HG03457 (cell line): ENCODE data around the gene GNAT3.

Source experiments
- ATAC-seq: cut with Tn5 transposase; IDR thresholded peaks from one replicate; pipeline ENCODE4 v1.9.1; 2021; ENCODE audit warnings: moderate number of reproducible peaks; ENCODE audit not compliant: unreplicated experiment

Gene GNAT3

DNA sequence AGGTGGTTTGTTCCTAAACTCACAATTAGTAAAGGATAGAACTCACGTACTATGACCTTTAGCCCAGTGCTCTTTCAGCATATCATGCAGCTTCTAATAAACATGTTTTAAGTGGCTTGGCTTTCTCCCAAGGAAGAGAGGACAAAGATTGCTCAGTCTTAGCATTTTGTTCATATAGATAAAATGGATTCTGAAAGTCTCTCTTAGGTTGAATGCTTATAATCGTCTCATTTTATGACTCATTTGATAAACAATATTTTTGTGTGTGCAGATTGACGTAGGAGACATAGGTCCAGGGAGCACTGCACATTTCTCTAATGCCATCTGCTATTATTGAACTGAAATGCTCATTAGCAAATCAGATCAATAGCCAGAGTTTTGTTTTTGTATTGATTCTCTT lies 44.8 kb downstream of the GNAT3 start:
- ATAC-seq, result no peak

DNA sequence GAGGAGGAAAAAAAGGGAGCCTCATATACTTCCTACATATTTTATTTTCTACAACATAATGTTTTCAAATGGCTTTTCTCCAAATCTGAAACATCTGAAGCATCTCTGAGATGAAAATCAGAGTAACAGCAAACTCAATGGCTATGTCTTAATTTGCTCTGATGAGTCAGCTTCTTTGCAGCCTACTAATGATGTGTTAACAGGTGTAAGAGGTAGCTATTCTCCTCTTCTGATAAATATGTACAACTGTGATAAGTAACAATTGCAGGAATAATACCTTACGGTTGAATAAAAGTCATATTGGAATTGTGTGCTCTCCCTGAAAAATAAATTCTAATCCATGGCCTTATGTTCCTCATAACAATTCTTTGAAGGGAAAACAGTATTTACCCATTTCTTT lies 45.2 kb downstream of the GNAT3 start:
- ATAC-seq, result no peak

DNA sequence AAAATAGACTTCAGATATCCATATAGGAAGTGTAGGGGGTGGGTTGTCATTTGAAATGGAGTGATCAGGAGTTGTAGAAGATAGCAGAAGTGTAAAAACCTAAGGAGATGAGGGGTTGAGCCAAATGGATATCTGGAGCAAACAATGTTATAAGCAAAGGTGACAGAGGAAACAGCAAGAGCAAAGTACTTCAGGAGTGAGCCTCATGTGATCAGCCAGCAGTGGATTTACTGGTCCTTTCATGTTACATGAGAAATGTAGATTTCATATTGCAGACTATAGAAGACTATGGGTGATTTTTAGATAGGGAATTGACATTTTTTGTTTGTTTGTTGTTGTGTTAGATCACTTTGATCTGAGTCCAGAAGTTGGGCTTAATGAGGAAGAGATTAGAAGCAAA lies 47.7 kb downstream of the GNAT3 start:
- ATAC-seq, result no peak

DNA sequence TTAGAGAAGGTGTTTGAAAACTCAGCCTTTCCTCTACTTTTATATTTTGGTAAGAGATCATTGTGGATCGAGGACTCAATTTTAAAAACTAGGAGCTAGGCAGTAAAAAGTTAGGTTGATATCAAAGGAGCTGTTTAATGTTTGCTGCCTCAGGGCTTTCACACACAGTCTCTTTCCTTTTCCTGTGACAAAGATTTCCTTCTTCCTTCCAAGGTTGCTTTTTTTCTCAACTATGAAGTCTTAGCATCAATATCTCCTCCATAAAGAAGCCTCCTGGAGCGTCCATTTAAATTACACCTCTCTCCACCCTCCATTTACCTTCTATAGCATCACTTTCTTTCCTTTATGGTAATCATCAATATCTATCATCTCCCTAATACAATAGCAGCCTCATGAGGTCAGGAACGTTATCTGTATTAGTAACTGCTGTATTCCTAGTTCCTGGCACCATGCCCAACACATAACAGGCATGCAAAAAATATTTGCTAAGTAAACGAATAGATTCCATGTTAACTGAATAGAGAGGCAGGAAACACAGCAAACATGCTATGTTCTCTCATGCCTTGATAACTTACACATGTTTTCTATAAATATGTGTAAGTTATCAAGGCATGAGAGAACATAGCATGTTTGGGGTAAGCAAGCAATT lies 48.5 kb downstream of the GNAT3 start:
- no peak for ATAC-seq

DNA sequence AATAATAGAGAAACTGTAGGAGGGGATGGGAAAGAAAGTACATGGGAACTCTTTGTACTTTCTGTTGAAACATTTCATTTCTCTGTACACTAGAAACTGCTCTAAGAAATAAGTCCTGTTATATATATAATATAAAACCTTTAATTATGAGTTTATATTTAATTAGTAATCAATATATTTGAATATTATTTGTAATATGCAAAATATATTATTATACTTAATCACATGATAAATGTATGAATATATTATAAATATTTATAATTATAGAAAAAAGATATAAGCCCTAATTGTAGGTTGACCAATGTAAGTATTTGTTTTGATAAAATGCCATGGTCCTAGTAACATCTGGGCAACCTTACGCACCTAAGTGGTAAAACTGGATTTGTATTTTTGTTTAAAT lies 51.0 kb downstream of the GNAT3 start:
- no peak for ATAC-seq

DNA sequence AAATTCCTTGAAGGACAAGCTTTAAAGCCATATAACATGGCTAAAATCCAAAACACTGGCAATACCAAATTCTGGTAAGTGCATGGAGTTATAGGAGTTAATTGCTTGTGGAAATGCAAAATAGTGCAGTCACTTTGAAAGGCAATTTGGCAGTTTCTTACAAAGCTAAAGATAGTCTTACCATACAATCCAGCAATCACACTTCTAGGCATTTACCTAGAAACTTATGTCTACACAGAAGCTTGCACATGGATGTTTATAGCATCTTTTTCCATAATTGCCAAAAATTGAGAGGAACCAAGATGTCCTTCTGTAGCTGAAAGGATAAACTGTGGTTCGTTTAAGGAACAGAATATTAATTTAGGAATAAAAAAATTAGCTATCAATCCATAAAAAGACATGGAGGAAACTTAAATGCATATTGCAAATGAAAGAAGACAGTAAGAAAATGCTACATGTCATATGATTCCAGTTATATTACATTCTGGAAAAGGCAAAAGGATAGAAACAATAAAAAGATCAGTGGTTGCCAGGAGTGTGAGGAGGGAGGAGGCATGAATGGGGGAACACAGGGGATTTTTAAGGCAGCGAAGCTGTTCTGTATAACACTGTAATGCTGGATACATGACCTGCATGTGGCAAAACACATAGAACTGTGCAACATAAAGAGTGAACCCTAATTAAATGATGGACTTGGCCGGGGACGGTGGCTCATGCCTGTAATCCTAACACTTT lies 51.9 kb downstream of the GNAT3 start:
- ATAC-seq, result no peak

DNA sequence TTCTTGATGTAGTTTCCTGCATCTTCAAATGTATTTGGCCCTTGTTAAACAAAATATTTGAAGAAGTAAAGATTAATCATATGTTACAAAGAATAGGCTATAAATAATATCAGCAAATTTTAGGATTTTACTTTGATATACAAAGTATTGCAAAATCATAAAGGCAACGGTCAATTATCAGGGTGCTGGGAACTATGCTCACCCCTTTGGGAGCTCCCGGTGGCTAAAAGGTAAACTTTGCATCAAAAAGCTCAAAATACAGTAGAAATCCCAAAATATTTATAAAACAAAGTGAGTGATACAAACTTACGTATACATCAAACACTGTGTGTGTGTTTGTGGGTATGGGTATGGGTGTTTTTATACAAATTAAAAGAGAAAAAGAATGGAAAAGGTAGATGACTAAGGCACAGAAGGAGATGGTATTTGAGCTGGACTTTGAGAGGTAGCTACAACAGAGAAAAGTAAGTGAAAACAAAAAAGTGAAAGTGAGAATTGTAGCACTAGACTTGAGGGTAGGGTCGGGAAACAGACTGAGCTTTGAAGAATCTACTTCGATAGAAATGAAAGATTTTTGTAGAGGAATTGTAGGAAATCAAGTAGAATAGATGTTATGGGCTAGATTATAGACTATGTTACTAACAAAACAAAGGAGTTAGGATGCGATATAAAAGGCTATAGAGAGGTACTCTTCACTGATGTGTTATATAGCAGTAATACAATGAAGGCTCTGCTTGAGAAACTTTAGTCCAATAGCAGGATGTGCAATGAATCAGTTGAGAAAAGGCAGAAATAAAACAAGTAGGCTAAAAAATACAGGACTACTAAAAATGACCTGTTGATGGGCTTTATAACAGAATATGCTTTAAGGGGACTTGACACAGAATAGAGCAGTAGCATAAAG lies 52.8 kb downstream of the GNAT3 start:
- ATAC-seq, result no peak

DNA sequence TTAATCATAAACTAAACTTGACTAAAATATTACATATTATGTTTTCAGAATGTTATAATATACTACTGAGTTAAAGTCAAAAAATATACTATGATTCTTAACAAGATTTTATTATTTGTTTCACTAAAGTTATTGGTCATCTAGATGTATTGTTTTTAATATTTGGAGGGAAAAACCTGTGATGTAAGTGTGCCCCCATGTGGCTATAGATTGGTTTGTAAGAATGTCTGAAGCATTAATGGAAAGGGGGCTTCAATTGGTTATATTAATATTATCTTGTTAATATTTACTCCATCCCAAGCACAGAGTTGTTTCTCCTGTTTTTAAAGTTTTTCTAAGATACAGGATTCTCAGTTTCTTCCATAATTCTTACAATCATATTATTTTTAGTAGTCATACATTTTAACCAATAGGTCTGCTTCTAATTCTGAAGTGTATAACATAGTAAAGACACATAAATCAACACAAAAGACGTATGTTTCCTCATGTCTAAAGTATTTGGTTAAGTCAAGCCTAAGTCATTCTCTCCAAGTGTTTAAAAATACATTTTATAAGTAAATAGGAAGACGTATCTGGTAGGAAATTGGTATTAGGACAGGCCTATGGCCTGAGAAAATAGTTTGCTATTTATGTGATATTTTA lies 58.0 kb downstream of the GNAT3 start:
- ATAC-seq, result no peak

DNA sequence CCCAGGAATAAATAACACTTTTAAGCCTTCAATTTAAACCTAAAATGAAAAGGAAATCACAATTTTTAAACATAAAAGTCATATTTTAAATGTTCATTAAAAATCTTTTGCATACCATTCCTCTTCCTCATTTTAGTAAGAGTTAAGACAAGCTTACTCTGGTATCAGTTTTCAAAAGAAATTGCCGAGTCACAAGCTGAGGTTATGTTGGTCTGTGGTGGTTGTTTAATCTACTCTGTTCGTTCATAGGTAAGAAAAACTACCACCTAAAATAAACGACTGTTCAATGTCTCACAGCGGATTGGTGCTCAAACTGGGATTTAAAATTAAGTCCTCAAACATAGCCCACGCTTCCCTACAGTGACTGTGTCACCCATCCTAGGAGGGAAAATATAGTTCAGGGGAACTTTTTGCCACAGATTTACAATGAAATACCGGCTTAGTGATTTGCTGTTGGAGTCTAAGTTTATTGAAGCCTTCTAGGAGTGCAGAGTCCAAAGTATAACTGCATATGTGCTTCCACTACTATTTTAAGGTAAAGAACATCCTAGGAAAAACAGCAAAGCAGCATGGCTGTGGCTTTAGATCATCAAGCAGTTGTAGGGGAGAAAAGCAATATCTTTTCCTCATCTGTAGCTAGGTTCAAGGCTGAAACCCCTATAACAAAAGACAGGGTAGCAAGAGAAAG lies 61.1 kb downstream of the GNAT3 start:
- ATAC-seq, result no peak

DNA sequence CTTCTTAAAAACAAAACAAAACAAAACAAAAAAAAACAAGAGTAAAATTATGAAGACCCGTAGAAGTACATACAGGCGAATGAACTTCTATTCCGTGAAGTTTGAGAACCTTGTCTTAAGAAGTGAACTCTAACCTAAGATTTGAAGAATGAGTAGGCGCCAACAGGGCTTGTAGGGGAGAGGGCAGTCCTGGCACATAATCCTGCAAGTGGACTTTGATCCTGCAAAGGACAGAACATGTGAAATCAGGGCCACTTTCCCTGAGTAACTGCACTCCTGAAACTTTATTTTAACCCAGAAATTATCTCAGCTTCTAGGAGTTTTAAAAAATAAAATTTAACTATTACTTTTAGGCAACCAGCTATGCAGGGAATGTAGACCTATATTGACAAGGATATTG lies 62.0 kb downstream of the GNAT3 start:
- no peak for ATAC-seq

DNA sequence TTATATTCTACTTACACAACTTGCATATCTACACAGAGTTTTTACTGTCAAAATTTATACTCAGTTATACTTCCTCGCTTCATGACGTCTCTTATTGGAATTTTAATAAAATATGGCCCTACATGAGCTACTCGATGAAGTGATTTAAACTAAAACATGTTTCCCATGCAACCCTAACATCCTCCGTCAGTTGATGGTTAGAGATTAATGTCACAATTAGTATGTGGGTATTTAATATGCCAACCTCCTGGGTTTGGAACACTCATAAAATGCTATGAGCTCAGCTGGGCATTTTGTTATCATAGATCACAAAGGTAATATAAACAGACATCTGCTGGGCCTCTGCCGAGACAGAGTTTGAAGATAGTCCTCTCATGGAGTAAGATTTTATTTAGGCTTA lies 66.5 kb downstream of the GNAT3 start:
- no peak for ATAC-seq

DNA sequence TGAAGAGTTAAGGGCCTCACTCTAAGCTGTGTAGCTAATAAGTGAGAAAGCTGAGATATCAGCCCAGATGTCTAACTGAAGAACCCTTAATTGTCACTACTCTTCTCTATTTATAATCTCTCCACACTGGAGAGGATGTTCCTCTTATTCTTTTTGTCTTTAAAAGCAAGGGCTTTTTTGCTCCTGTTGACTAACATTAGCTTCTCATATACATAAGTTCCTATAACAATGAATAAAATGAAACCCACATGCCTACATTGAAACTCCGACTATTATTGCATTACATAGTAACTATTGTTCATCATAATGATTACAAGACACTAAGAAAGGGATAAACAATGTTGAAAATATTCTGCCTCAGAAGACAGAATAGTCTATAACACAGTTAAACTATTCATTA lies 67.1 kb downstream of the GNAT3 start:
- no peak for ATAC-seq

DNA sequence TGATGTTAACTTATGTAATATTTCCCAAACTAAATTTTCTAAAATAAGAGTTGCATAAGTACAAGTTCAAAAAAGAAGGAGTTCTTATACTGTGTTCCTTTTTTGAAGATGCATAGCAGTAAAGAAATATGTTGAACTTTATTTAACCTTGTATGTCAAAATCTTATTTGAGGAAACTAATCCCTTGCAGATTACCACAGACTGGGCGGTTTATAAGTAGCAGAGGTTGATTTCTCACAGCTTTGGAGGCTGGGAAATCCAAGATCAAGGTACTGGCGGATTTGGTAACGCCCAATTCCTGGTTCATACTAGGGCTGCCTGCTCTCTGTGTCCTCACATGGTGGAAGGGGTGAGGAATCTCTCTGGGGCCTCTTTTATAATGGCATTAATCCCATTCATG lies 68.5 kb downstream of the GNAT3 start:
- ATAC-seq, result no peak

DNA sequence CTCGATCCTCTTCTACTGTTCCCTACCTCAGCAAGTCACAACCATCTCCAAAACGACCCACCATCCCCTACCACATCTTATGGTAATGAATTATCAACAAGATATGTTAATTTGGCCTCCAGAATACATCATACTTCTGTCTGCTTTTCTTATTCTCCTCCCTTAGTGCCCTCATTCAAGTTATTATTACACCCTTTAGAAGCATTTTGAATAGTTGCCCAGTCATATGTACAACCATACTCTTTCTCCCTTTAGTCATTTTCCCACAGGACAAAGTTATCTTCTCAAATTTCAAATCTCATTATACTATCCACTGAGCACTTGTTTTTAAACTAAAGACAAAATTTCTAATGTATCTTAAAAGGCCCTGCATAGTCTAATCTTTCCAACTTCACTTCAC lies 71.0 kb downstream of the GNAT3 start:
- ATAC-seq, result no peak

DNA sequence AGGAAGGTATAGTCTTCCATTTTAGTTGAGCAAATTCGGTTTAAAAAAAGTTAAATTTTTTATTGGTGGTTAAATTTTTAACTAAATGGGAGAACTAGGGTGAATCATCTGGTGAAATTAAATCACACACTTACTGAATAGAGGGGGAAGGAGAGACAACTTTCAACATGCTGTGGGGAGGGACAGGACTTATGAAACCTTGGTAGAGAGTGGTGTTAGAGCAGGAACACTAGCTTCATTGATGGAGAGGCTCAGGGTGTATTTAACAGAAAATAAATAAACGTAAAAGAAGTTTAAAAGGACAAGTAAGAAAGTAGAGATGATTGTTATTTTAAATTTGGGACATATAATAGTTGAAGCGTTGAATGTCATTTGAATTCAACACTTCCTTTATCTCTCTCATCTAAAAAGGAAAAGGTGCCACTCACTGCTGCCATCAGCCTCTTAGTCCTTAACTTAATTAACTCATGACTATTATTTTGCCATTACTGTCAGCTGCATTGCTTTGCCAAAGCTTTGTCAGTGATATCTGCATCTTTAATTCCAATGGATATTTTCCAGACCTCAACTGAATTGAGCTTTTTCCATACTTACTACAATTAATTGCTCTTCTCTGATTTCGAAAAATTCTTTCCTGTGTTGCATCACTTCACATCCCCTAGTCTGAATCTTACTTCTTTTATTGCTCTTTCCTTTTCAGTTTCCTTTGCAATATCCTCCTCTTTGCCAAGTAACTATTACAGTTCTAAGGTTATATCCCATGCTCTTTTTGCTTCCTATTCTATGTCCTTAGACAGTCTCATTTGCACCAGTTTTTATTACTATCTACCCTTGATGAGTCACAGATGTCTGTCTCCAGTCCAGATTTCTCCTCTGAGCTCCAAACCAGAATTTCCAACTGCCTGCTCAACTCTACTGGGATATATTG lies 71.7 kb downstream of the GNAT3 start:
- ATAC-seq, result no peak

DNA sequence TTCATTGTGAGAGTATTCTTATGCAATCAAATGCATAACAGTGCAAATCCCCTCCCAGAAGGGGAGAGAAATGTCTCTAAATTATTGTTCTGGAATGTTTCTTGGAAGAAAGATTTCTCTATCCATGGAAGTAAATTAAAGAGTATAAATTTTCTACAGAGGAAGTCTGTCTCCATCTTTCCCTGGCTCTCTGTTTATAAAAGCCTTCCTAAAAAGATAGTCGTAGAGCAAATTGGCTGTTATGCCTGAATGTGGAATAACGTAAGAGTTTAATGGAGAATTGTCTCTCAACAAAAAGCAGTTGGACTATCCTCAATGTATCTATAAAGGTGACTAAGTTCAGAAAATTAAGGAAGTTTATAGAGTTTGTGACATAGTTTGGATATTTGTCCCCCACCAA lies 76.3 kb downstream of the GNAT3 start:
- no peak for ATAC-seq

DNA sequence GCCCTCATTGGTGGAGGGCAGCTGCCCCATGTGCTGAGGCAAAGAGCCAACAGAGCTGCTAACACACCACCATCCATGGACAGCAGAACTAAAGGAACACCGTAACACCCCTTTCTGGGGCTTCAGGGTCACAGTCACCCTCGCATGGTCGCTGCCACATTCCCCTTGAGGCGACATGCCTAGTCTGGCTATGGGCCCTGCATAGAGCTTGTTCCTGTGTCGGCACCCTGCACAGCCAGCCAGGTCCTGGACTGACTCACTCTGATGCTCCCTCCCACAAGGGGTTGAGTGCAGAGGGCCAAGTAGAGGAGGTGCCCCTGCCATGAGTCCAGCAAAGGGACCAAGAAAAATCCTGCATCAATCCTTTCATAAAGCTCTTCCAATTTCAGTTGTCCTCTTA lies 77.8 kb downstream of the GNAT3 start:
- ATAC-seq, result no peak

DNA sequence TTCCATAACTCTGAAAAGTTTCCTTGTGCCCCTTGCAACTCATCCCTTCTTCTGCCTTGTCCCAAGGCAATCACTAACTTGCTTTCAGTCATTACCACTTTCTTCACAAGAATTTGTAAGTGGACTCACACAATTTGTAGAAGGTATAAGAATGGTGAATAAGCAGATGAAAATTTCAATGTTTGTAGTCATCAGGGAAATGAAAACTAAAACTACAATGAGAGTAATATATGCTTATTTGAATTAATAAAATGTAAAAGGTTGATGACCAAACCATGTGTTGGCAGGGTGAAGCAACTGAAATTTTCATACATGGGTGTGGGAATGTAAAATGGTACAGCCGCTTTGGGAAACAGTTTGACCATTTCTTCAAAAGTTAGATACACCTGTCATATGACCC lies 79.7 kb downstream of the GNAT3 start:
- ATAC-seq, result no peak

DNA sequence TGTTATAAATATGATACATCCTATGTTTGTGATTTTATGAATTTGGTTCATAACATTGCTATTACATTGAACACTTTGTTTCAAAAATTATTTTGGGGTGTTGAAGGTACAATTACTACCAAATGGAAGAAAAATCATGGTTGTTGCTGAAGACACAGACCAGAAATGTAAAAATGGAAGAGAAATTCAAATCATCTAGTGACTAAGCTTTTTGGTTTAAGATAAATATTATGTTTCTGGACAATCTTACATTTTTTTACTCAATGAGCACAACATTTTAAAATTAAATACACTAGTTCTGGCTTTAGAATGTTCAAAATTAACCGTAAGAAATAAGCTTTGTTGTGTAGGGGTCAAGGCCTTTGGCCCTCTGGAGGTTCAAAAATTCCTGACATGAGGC lies 82.7 kb downstream of the GNAT3 start:
- ATAC-seq, result no peak
